Fibroblast of mammary gland (primary cell): ENCODE measurements around the gene LRIT1.

Source experiments
- DNase-seq: peaks from one replicate; pipeline ENCODE4 v3.0.0-alpha.2; 2010; ENCODE audit warnings: low read depth
- H3K4me3 ChIP-seq: 2 replicates; pipeline ENCODE4 v1.5.1; 2011; ENCODE audit warnings: low read depth, mild to moderate bottlenecking, low read length, moderate library complexity; ENCODE audit not compliant: control insufficient read depth
- TF ChIP-seq, protein P1 (sequence below): conservative IDR thresholded peaks from 2 replicates; pipeline ENCODE4 v1.5.1; 2011; ENCODE audit warnings: low read depth, low read length, inconsistent platforms; ENCODE audit not compliant: control insufficient read depth, insufficient read depth

The LRIT1 gene

DNA sequence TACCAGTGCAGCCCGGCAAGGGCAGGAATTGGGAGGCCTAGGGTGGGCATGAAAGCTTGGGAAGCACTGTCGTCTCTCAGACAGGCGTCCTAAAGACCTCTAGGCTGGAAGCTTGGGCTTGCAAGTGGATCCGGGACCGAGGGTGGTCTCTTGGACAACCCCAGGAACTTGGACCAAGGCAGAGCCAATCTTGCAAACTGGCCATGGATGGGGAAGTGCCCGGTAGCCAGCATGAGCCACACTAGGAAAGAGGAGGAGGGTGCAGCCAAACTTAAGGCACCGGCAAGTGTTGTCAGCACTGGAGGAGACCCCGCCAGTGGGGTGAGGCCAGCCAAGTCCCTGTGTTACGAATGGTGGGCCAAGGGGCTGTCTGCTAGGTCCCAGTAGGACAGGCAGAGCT lies 24.5 kb downstream of the LRIT1 start:
- TF ChIP-seq, protein P1, sequence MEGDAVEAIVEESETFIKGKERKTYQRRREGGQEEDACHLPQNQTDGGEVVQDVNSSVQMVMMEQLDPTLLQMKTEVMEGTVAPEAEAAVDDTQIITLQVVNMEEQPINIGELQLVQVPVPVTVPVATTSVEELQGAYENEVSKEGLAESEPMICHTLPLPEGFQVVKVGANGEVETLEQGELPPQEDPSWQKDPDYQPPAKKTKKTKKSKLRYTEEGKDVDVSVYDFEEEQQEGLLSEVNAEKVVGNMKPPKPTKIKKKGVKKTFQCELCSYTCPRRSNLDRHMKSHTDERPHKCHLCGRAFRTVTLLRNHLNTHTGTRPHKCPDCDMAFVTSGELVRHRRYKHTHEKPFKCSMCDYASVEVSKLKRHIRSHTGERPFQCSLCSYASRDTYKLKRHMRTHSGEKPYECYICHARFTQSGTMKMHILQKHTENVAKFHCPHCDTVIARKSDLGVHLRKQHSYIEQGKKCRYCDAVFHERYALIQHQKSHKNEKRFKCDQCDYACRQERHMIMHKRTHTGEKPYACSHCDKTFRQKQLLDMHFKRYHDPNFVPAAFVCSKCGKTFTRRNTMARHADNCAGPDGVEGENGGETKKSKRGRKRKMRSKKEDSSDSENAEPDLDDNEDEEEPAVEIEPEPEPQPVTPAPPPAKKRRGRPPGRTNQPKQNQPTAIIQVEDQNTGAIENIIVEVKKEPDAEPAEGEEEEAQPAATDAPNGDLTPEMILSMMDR, result no peak
- no peak overlapping the region for H3K4me3 ChIP-seq
- no peak for DNase-seq

GRCh38 chr10:84214612-84215235 lies 26.6 kb downstream of the LRIT1 start:
- TF ChIP-seq, protein P1, result peak; percentile 48
- no peak for DNase-seq

GRCh38 chr10:84214046-84214572 lies 27.2 kb downstream of the LRIT1 start:
- H3K4me3 ChIP-seq, result no peak overlapping the region
- DNase-seq, result no peak
- TF ChIP-seq, protein P1, result no peak

More at GRCh38 chr10:84214612-84215235, 26.6 kb downstream of the LRIT1 start:
- no peak overlapping the region for H3K4me3 ChIP-seq

DNA sequence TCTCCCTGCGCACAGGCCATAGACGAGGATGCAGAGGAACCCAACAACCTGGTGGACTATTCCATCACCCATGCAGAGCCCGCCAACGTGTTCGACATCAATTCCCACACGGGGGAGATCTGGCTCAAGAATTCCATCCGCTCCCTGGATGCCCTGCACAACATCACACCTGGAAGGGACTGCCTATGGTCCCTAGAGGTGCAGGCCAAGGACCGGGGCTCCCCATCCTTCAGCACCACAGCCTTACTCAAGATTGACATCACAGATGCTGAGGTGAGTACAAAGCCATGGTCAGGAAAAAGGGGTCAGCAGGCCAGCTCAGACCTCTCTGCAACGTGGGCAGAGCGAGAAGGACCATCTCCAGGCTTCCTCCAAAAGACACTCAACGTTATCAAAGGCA lies 28.3 kb downstream of the LRIT1 start:
- no peak overlapping the region for H3K4me3 ChIP-seq
- TF ChIP-seq, protein P1, result no peak
- DNase-seq, result no peak

GRCh38 chr10:84212014-84212413 lies 29.3 kb downstream of the LRIT1 start:
- no peak overlapping the region for H3K4me3 ChIP-seq
- DNase-seq, result no peak
- TF ChIP-seq, protein P1, result no peak

DNA sequence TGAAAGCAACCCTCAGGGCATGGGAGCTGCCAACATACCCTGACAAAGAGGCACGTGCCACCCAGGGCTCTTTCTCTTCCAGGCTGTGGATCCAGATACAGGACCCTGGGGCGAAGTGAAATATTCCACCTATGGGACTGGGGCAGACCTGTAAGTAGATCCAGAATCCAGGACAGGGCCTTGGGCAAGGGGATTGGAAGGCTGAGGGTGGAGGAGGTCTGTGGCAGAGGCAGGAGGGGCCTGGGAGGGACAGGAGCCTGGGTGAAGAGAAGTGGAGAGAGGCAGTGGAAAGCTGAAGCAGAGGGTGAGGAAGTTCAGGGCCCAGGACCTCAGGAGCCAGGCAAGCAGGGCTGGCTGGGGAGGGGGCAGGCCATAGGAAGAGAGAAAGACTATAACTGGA lies 29.8 kb downstream of the LRIT1 start:
- no peak for DNase-seq
- TF ChIP-seq, protein P1, result no peak
- no peak overlapping the region for H3K4me3 ChIP-seq

DNA sequence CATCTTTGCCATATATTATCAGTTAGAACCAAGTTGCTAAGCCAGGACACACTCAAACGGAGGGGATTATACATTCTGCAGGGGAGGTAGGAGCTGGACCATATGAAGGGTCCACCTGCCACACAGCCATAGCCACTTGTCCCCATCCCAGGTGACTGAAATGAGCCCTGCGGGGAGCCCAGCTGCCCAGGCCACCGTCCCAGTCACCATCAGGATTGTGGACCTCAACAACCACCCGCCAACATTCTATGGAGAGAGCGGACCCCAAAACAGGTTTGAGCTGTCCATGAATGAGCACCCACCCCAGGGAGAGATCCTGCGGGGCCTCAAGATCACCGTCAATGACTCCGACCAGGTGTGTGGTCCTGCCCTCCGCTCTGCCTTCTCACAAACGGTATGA lies 33.3 kb downstream of the LRIT1 start:
- TF ChIP-seq, protein P1, result no peak
- DNase-seq, result no peak
- no peak overlapping the region for H3K4me3 ChIP-seq
